ENCODE measurements around the gene GJA10.

Gene GJA10

GRCh38 chr6:89942601-89943000 is 48.3 kb downstream of the GJA10 start:
- ChIA-PET POLR2A (no interaction called here), CTCF (interaction anchor here (1.2 to 9.6 kb wide), 4 partner anchors 9 to 537 kb away, joined by 3 to 136 read pairs (median 16); no protein-coding TSS in a partner anchor)
- DNase-seq (ENCODE audit: extremely low spot score) = no peak
- no peak for TF ChIP-seq CTCF (IDR thresholded peaks at IDR 0.05; ENCODE audit: control extremely low read depth, extremely low read depth, low read depth, missing control alignments)

DNA sequence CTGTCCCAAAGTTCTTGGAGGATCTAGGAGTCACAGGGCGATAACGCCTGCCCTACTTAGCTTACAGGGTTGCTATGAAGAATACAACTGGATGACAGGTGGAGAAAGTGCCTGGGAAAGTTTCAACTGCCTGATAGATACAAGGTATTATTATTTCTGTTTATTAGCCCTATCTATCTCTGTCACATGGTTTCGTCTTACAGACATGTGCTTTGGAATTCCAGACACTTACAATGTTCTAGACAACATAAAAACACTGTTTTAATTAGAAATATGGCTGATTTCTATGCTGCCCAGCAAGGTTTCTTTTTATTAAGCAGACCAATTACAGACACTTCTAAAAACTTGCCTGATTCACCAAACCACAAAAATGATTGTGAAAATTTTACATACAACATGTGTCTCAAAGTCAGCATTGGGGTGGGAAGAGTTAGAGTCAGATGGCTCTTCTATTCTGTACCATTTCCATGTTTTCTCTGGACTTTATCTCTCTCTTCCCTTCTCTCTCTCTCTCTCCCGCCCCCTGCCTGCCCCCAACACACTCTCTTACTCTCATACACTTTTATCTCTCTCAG is 50.0 kb downstream of the GJA10 start:
- ChIA-PET CTCF (interaction anchor here (1.1 to 9.6 kb wide), 2 partner anchors 362 to 535 kb away, joined by 3 to 136 read pairs; no protein-coding TSS in a partner anchor), POLR2A (no interaction called here)
- no peak for TF ChIP-seq CTCF (IDR thresholded peaks at IDR 0.05; ENCODE audit: control extremely low read depth, extremely low read depth, low read depth, missing control alignments)
- no peak for DNase-seq (ENCODE audit: extremely low spot score)

GRCh38 chr6:89944826-89945407 is 50.6 kb downstream of the GJA10 start:
- no peak for TF ChIP-seq CTCF (IDR thresholded peaks at IDR 0.05; ENCODE audit: control extremely low read depth, extremely low read depth, low read depth, missing control alignments)
- ChIA-PET POLR2A (no interaction called here), CTCF (interaction anchor here (9.6 kb wide), 1 partner anchor 534 kb away, joined by 136 read pairs; no protein-coding TSS in a partner anchor)
- DNase-seq (ENCODE audit: extremely low spot score) = no peak
